A549 (cell line): ENCODE data around the gene RPL7L1. TPM values are rescaled to one million over a fixed set of nuclear protein-coding genes. Genes with fewer than 3 reads are reported as not detected.

Source experiments
- ATAC-seq, 2 experiments: fragments of 200-7000 bp in 1 of 2; fragments of >200 bp in 1 of 2; cut with Nextera tagmentation in 1 of 2; cut with Tn5 transposase in 1 of 2; 3 replicates each; pipeline versions ENCODE4 v1.8.0 to v1.9.1; 2018 to 2020; ENCODE audit warnings: mild to moderate bottlenecking in 1 of 2, moderate library complexity in 1 of 2
- CTCF ChIA-PET: fragments of 300-600 bp; sonication (Branson Sonifier 250); formaldehyde crosslinking; extraction: SDS; loops from one replicate; lab custom pipeline; 2021; ENCODE audit warnings: antibody characterized with exemption, inconsistent platforms; lab: Yijun Ruan, JAX
- POLR2A ChIA-PET: fragments of 350-600 bp; formaldehyde crosslinking; extraction: SDS; loops from one replicate; lab custom pipeline; 2021; ENCODE audit warnings: antibody characterized with exemption, inconsistent platforms; lab: Yijun Ruan, JAX
- DNase-seq, 2 experiments: peaks; one replicate each; pipeline versions ENCODE4 v3.0.0 to v3.0.0-alpha.2; 2011 to 2016; ENCODE audit warnings: low read depth in 1 of 2, low spot score in 1 of 2
- FAIRE-seq: peaks from 2 replicates; lab custom pipeline; 2011; peaks lifted over from hg19 to GRCh38; lab: Jason Lieb, UNC
- H3K27ac ChIP-seq, 2 experiments: fragments of >200 bp; sonication (Bioruptor Twin); formaldehyde crosslinking; 3 replicates each; pipeline ENCODE4 v1.5.1; 2016 to 2017
- H3K4me1 ChIP-seq: fragments of >200 bp; sonication (Bioruptor Twin); formaldehyde crosslinking; 3 replicates; pipeline ENCODE4 v1.6.1; 2016
- H3K4me2 ChIP-seq: fragments of >200 bp; sonication (Bioruptor Twin); formaldehyde crosslinking; 3 replicates; pipeline ENCODE4 v1.6.1; 2016
- H3K4me3 ChIP-seq: fragments of >200 bp; sonication (Bioruptor Twin); formaldehyde crosslinking; 3 replicates; pipeline ENCODE4 v1.5.1; 2016
- H3K9me3 ChIP-seq: fragments of >200 bp; sonication (Bioruptor Twin); formaldehyde crosslinking; 3 replicates; pipeline ENCODE4 v1.6.1; 2016
- BCL3 ChIP-seq: fragments of >200 bp; sonication (Bioruptor Twin); formaldehyde crosslinking; IDR thresholded peaks from 3 replicates; pipeline ENCODE4 v1.6.1; 2016
- CBX8 ChIP-seq: fragments of 200-600 bp; sonication (generic); IDR thresholded peaks from 2 replicates; pipeline ENCODE4 v1.6.1; 2016
- CHD4 ChIP-seq: fragments of 200-600 bp; sonication (generic); IDR thresholded peaks from 2 replicates; pipeline ENCODE4 v1.6.1; 2016; ENCODE audit warnings: antibody characterized with exemption, mild to moderate bottlenecking, borderline replicate concordance
- E2F6 ChIP-seq: IDR thresholded peaks from 2 replicates; pipeline ENCODE4 v1.6.1; 2012; ENCODE audit warnings: low read depth, borderline replicate concordance
- EHF ChIP-seq: fragments of 250-450 bp; sonication (Bioruptor Pico); IDR thresholded peaks from 2 replicates; pipeline ENCODE4 v1.5.0; 2020; ENCODE audit warnings: mild to moderate bottlenecking
- ELK1 ChIP-seq: fragments of 150-350 bp; IDR thresholded peaks from 2 replicates; pipeline ENCODE4 v1.6.1; 2014; ENCODE audit warnings: low read depth, mild to moderate bottlenecking, low read length
- FOSL2 ChIP-seq, 2 experiments: fragments of 450-650 bp in 1 of 2; fragments of >200 bp in 1 of 2; sonication (Bioruptor Twin) in 1 of 2; formaldehyde crosslinking; IDR thresholded peaks; 2 replicates each; pipeline versions ENCODE4 v1.5.0 to v1.6.1; 2016 to 2020; ENCODE audit warnings: mild to moderate bottlenecking in 1 of 2, moderate library complexity in 1 of 2
- HDAC2 ChIP-seq: fragments of 200-600 bp; sonication (generic); IDR thresholded peaks from 2 replicates; pipeline ENCODE4 v1.6.1; 2016
- HEYL ChIP-seq: fragments of 250-450 bp; sonication (Bioruptor Pico); IDR thresholded peaks from 2 replicates; pipeline ENCODE4 v1.8.0; 2021; ENCODE audit warnings: mild to moderate bottlenecking, moderate library complexity
- JUN ChIP-seq, 2 experiments: fragments of >200 bp; sonication (Bioruptor Twin); formaldehyde crosslinking; IDR thresholded peaks; 2 replicates in 1 of 2; 3 replicates in 1 of 2; pipeline ENCODE4 v1.6.1; 2016 to 2017
- JUNB ChIP-seq: fragments of >200 bp; sonication (Bioruptor Twin); formaldehyde crosslinking; IDR thresholded peaks from 2 replicates; pipeline ENCODE4 v1.6.1; 2016
- MAFK ChIP-seq: fragments of 450-650 bp; IDR thresholded peaks from 2 replicates; pipeline ENCODE4 v1.6.1; 2014; ENCODE audit not compliant: partially characterized antibody
- MAZ ChIP-seq: fragments of 150-350 bp; IDR thresholded peaks from 2 replicates; pipeline ENCODE4 v1.6.1; 2014; ENCODE audit warnings: antibody characterized with exemption, low read depth, low read length, borderline replicate concordance
- NFE2L2 ChIP-seq: fragments of 150-350 bp; conservative IDR thresholded peaks from 2 replicates; pipeline ENCODE4 v1.6.1; 2014; ENCODE audit warnings: low read length
- NR3C1 ChIP-seq: fragments of >200 bp; sonication (Bioruptor Twin); formaldehyde crosslinking; IDR thresholded peaks from 3 replicates; pipeline ENCODE4 v1.6.1; 2017
- PHF8 ChIP-seq: fragments of 200-600 bp; sonication (generic); IDR thresholded peaks from 2 replicates; pipeline ENCODE4 v1.6.1; 2016; ENCODE audit warnings: low read depth, mild to moderate bottlenecking, antibody characterized with exemption, moderate library complexity, borderline replicate concordance
- POLR2AphosphoS2 ChIP-seq: conservative IDR thresholded peaks from 2 replicates; pipeline ENCODE4 v1.6.1; 2012; ENCODE audit warnings: low read length, improper control_type of control experiment, inconsistent platforms
- RARB ChIP-seq: fragments of 250-450 bp; sonication (Bioruptor Pico); IDR thresholded peaks from 2 replicates; pipeline ENCODE4 v1.8.0; 2021; ENCODE audit warnings: mild to moderate bottlenecking, moderate library complexity
- RCOR1 ChIP-seq: fragments of 150-350 bp; IDR thresholded peaks from 2 replicates; pipeline ENCODE4 v1.6.1; 2014; ENCODE audit warnings: antibody characterized with exemption, low read length, low read depth
- USF2 ChIP-seq: fragments of 450-650 bp; IDR thresholded peaks from 2 replicates; pipeline ENCODE4 v1.6.1; 2014; ENCODE audit warnings: antibody characterized with exemption
- ZC3H11A ChIP-seq: fragments of 450-650 bp; IDR thresholded peaks from 2 replicates; pipeline ENCODE4 v1.6.1; 2014; ENCODE audit warnings: antibody characterized with exemption, mild to moderate bottlenecking
- ZNF302 ChIP-seq: fragments of 250-450 bp; sonication (Bioruptor Pico); IDR thresholded peaks from 2 replicates; pipeline ENCODE4 v1.9.0; 2021; ENCODE audit warnings: inconsistent platforms, mild to moderate bottlenecking, moderate library complexity
- WGBS: methylation state at CpG from one replicate; pipeline ENCODE4 v1.1.6; 2017; ENCODE audit errors: missing lambda C conversion rate; 5-methylcytosine and 5-hydroxymethylcytosine counted together
- polyA plus RNA-seq, 4 experiments: library from polyadenylated mRNA; depleted of rRNA in 3 of 4; stranded (reverse); fragments of >200 nt; fragmentation: RNase III in 1 of 4; extraction: RNeasy Plus Mini Kit Qiagen cat#74134 plus additional on column Dnase treatment in 1 of 4; gene quantifications; 2 replicates in 3 of 4; 3 replicates in 1 of 4; pipeline ENCODE4 v1.2.3, GENCODE V29; 2011 to 2017

The RPL7L1 gene
- polyA plus RNA-seq, 2 of the 4 experiments (the other 2 are of a cell fraction), result 46.4 to 84.1 TPM

- CTCF ChIA-PET, result interaction anchor here (1.4 to 2.2 kb wide), 3 partner anchors 89 to 236 kb away, joined by 3 to 11 read pairs (median 6); no protein-coding TSS in a partner anchor
- ATAC-seq, result no peak
These were observed 27.9 kb downstream of the RPL7L1 start for GRCh38 chr6:42907336-42907735.

GRCh38 chr6:42909835-42910234 lies 30.4 kb downstream of the RPL7L1 start:
- ATAC-seq (no peak), DNase-seq (no peak), FAIRE-seq (no peak)
- ChIA-PET POLR2A (no interaction called here), CTCF (no interaction called here)
- Histone ChIP-seq H3K27ac (no peak overlapping the region), H3K4me1 (no peaks in the 10 kb centered on the region), H3K9me3 (no peaks in the 10 kb centered on the region), H3K4me2 (no peak overlapping the region), H3K4me3 (no peak overlapping the region)
- TF ChIP-seq NFE2L2, result no peak
- no peak for TF ChIP-seq HDAC2
- no peak for TF ChIP-seq USF2
- TF ChIP-seq HEYL (CRISPR knock-in tag), result no peak
- no peak for TF ChIP-seq EHF
- TF ChIP-seq NR3C1, result no peak
- no peak for TF ChIP-seq JUN (IDR thresholded peaks at IDR 0.05)
- no peak for TF ChIP-seq RARB
- TF ChIP-seq ELK1, result no peak
- TF ChIP-seq FOSL2 (IDR thresholded peaks at IDR 0.05), result no peak
- no peak for TF ChIP-seq FOSL2 (CRISPR knock-in tag; IDR thresholded peaks at IDR 0.05)
- TF ChIP-seq MAZ, result no peak
- TF ChIP-seq CBX8, result no peak
- WGBS, result 82% methylated on average over 10 of the region's 10 CpGs

More at GRCh38 chr6:42907336-42907735, 27.9 kb downstream of the RPL7L1 start:
- H3K27ac ChIP-seq, result no peak overlapping the region
- DNase-seq, result no peak
- no peak for FAIRE-seq
- TF ChIP-seq RCOR1 (no peak), MAFK (no peak), MAZ (no peak), ZNF302 (CRISPR knock-in tag) (no peak), POLR2AphosphoS2 (no peak)
- WGBS, result 63% methylated on average over 4 of the region's 5 CpGs
- H3K4me2 ChIP-seq, result no peak overlapping the region
- POLR2A ChIA-PET, result no interaction called here
- no peak overlapping the region for H3K4me3 ChIP-seq
- H3K4me1 ChIP-seq, result no peaks in the 10 kb centered on the region
- H3K9me3 ChIP-seq, result no peaks in the 10 kb centered on the region

GRCh38 chr6:42911171-42912021 lies 32.0 kb downstream of the RPL7L1 start:
- CTCF ChIA-PET, result interaction anchor here (2.9 kb wide), 1 partner anchor 10 kb away, joined by 12 read pairs; no protein-coding TSS in a partner anchor
- FAIRE-seq, result no peak

More at GRCh38 chr6:42911171-42912021, 32.0 kb downstream of the RPL7L1 start:
- Histone ChIP-seq H3K4me2 (no peak overlapping the region), H3K9me3 (no peaks in the 10 kb centered on the region)
- WGBS, result 73% methylated on average over 25 of the region's 49 CpGs
- DNase-seq, result no peak
- ATAC-seq, result no peak
- no peak for TF ChIP-seq E2F6
- no peak for TF ChIP-seq JUNB
- TF ChIP-seq NR3C1, result no peak
- no peak for TF ChIP-seq ZNF302 (CRISPR knock-in tag)
- TF ChIP-seq ZC3H11A, result no peak
- no peak for TF ChIP-seq CBX8
- no peak for TF ChIP-seq RARB
- no peak for TF ChIP-seq HEYL (CRISPR knock-in tag)
- no peak for TF ChIP-seq NFE2L2
- no peak for TF ChIP-seq MAFK
- TF ChIP-seq CHD4, result no peak
- TF ChIP-seq PHF8, result no peak
- TF ChIP-seq BCL3, result no peak
- TF ChIP-seq, all 56 proteins: peak for 0
- Histone ChIP-seq H3K27ac (no peak overlapping the region), H3K4me3 (no peak overlapping the region), H3K4me1 (no peaks in the 10 kb centered on the region)
- POLR2A ChIA-PET, result no interaction called here
